HL-60 (cell line): ENCODE measurements around the gene CCNE1.

Experiments used
- DNase-seq, 2 experiments: peaks; one replicate each; pipeline ENCODE4 v3.0.0-alpha.2; 2010 to 2020; ENCODE audit warnings: low read depth in 1 of 2, low spot score in 1 of 2
- H3K27ac ChIP-seq: fragments of 250-450 bp; sonication (Bioruptor Pico); replicated peaks from 2 replicates; pipeline ENCODE4 v1.5.1; 2020; ENCODE audit warnings: mild to moderate bottlenecking, moderate library complexity
- H3K27me3 ChIP-seq: fragments of 250-450 bp; sonication (Bioruptor Pico); 2 replicates; pipeline ENCODE4 v1.5.1; 2021; ENCODE audit warnings: mild to moderate bottlenecking, moderate library complexity; ENCODE audit not compliant: insufficient read depth, poor library complexity, severe bottlenecking
- H3K4me3 ChIP-seq: replicated peaks from 2 replicates; pipeline ENCODE4 v1.5.1; 2011; ENCODE audit warnings: mild to moderate bottlenecking, control low read depth, low read length; ENCODE audit not compliant: insufficient read depth
- CTCF ChIP-seq: IDR thresholded peaks from one replicate; pipeline ENCODE4 v1.5.1; 2011; ENCODE audit warnings: low read length, control low read depth, inconsistent platforms; ENCODE audit not compliant: insufficient read depth
- GABPA ChIP-seq: IDR thresholded peaks from 2 replicates; pipeline ENCODE4 v1.6.1; 2012; ENCODE audit warnings: low read depth
- POLR2AphosphoS5 ChIP-seq: IDR thresholded peaks from 2 replicates; pipeline ENCODE4 v1.6.1; 2012; ENCODE audit warnings: low read depth
- REST ChIP-seq: IDR thresholded peaks from 2 replicates; pipeline ENCODE4 v1.6.1; 2012; ENCODE audit warnings: low read depth; ENCODE audit not compliant: insufficient replicate concordance
- SPI1 ChIP-seq: IDR thresholded peaks from 2 replicates; pipeline ENCODE4 v1.6.1; 2012; ENCODE audit warnings: low read depth, mild to moderate bottlenecking, borderline replicate concordance

CCNE1 gene

GRCh38 chr19:29813642-29814041, 1.9 kb downstream of the CCNE1 start:
- no peak overlapping the region for H3K4me3 ChIP-seq
- DNase-seq, result no peak
- TF ChIP-seq GABPA (no peak), REST (no peak), POLR2AphosphoS5 (no peak), CTCF (no peak), SPI1 (no peak)
- no peaks in the 10 kb centered on the region for H3K27me3 ChIP-seq
- H3K27ac ChIP-seq, result no peak overlapping the region

GRCh38 chr19:29815231-29815630, 3.4 kb downstream of the CCNE1 start:
- TF ChIP-seq REST (no peak), POLR2AphosphoS5 (no peak), CTCF (no peak), SPI1 (no peak)
- Histone ChIP-seq H3K27me3 (no peaks in the 10 kb centered on the region), H3K4me3 (no peak overlapping the region), H3K27ac (no peak overlapping the region)
- DNase-seq, result no peak

- no peaks in the 10 kb centered on the region for H3K27me3 ChIP-seq
- H3K27ac ChIP-seq, result no peak overlapping the region
- no peak for DNase-seq
- no peak for TF ChIP-seq SPI1
- no peak for TF ChIP-seq POLR2AphosphoS5
- no peak for TF ChIP-seq CTCF
- TF ChIP-seq GABPA, result no peak
- no peak for TF ChIP-seq REST
- no peak overlapping the region for H3K4me3 ChIP-seq
Measured at GRCh38 chr19:29817316-29817715, 5.5 kb downstream of the CCNE1 start.
